Measurements from ENCODE around the gene NUDCD3.
A peak's percentile ranks its signal among the peaks of the same experiment; 100 is the strongest.

The NUDCD3 gene

GRCh38 chr7:44496385-44496784 is 5.9 kb upstream of the NUDCD3 start:
- TF ChIP-seq CTCF (IDR thresholded peaks at IDR 0.05; ENCODE audit: low read depth, low read length, poor library complexity, severe bottlenecking) (no peak), EZH2phosphoT487 (IDR thresholded peaks at IDR 0.05; ENCODE audit: borderline replicate concordance, low read length) (no peak)

GRCh38 chr7:44494960-44495359 is 4.5 kb upstream of the NUDCD3 start:
- H3K79me2 ChIP-seq (ENCODE audit: control insufficient read depth, low read length) = peaks cover 6% of the 10 kb centered on the region
- H3K27ac ChIP-seq (ENCODE audit: low read depth, low read length) = no peak overlapping the region
- H3K9me3 ChIP-seq (ENCODE audit: control insufficient read depth, insufficient read depth, low read length) = no peaks in the 10 kb centered on the region
- peaks cover 19% of the 10 kb centered on the region for H3K27me3 ChIP-seq (ENCODE audit: control insufficient read depth, low read length)
- H3K36me3 ChIP-seq (ENCODE audit: control insufficient read depth, low read length) = peaks cover 3% of the 10 kb centered on the region; the same call in 1 of the 2 replicates
- H3F3A ChIP-seq (ENCODE audit: control insufficient read depth, insufficient read depth) = 0 out of 2 replicates have a peak, but pooled peaks cover 3% of the 10 kb centered on the region
- H3K9me2 ChIP-seq (replicated peaks; ENCODE audit: control insufficient read depth, low read length) = no peaks in the 10 kb centered on the region
- TF ChIP-seq EZH2phosphoT487 (IDR thresholded peaks at IDR 0.05; ENCODE audit: borderline replicate concordance, low read length) (no peak), CTCF (IDR thresholded peaks at IDR 0.05; ENCODE audit: low read depth, low read length, poor library complexity, severe bottlenecking) (no peak)
- no peak overlapping the region for H3K4me2 ChIP-seq (ENCODE audit: low read length)
- peaks cover 7% of the 10 kb centered on the region for H3K4me1 ChIP-seq (ENCODE audit: control insufficient read depth, low read length)
- no peaks in the 10 kb centered on the region for H4K20me1 ChIP-seq (ENCODE audit: control insufficient read depth, insufficient read depth, low read depth, low read length)
- H3K4me3 ChIP-seq (ENCODE audit: low read length) = no peak overlapping the region

More at GRCh38 chr7:44496385-44496784, 5.9 kb upstream of the NUDCD3 start:
- H3K4me1 ChIP-seq (ENCODE audit: control insufficient read depth, low read length) = peaks cover 1% of the 10 kb centered on the region
- no peaks in the 10 kb centered on the region for H3K36me3 ChIP-seq (ENCODE audit: control insufficient read depth, low read length)
- no peak overlapping the region for H3K4me3 ChIP-seq (ENCODE audit: low read length)
- H3K79me2 ChIP-seq (ENCODE audit: control insufficient read depth, low read length) = no peaks in the 10 kb centered on the region
- H3K9me3 ChIP-seq (ENCODE audit: control insufficient read depth, insufficient read depth, low read length) = no peaks in the 10 kb centered on the region
- H3K27me3 ChIP-seq (ENCODE audit: control insufficient read depth, low read length) = peaks cover 21% of the 10 kb centered on the region
- H3K4me2 ChIP-seq (ENCODE audit: low read length) = no peak overlapping the region
- H3K9me2 ChIP-seq (replicated peaks; ENCODE audit: control insufficient read depth, low read length) = no peaks in the 10 kb centered on the region
- H4K20me1 ChIP-seq (ENCODE audit: control insufficient read depth, insufficient read depth, low read depth, low read length) = no peaks in the 10 kb centered on the region
- 0 out of 2 replicates have a peak, but pooled peaks cover 3% of the 10 kb centered on the region for H3F3A ChIP-seq (ENCODE audit: control insufficient read depth, insufficient read depth)
- H3K27ac ChIP-seq (ENCODE audit: low read depth, low read length) = no peak overlapping the region

GRCh38 chr7:44491229-44491628 is 771 bp upstream of the NUDCD3 start:
- Histone ChIP-seq H3F3A (ENCODE audit: control insufficient read depth, insufficient read depth) (no peaks in the 10 kb centered on the region), H3K27ac (ENCODE audit: low read depth, low read length) (peak overlapping the region; percentile 80), H3K79me2 (ENCODE audit: control insufficient read depth, low read length) (peaks cover 43% of the 10 kb centered on the region), H3K4me3 (ENCODE audit: low read length) (peak overlapping the region; percentile 83), H3K36me3 (ENCODE audit: control insufficient read depth, low read length) (peaks cover 30% of the 10 kb centered on the region), H4K20me1 (ENCODE audit: control insufficient read depth, insufficient read depth, low read depth, low read length) (peaks cover 15% of the 10 kb centered on the region; the same call in 1 of the 2 replicates), H3K4me2 (ENCODE audit: low read length) (peak overlapping the region; percentile 84), H3K9me2 (replicated peaks; ENCODE audit: control insufficient read depth, low read length) (no peaks in the 10 kb centered on the region), H3K9me3 (ENCODE audit: control insufficient read depth, insufficient read depth, low read length) (no peaks in the 10 kb centered on the region), H3K4me1 (ENCODE audit: control insufficient read depth, low read length) (peaks cover 38% of the 10 kb centered on the region), H3K27me3 (ENCODE audit: control insufficient read depth, low read length) (peaks cover 6% of the 10 kb centered on the region)
- TF ChIP-seq EZH2phosphoT487 (IDR thresholded peaks at IDR 0.05; ENCODE audit: borderline replicate concordance, low read length) = no peak
- no peak for TF ChIP-seq CTCF (IDR thresholded peaks at IDR 0.05; ENCODE audit: low read depth, low read length, poor library complexity, severe bottlenecking)
